Measurements from ENCODE around the gene CNOT6.

- TF ChIP-seq CTCF (IDR thresholded peaks at IDR 0.05) (no peak), POLR2A (IDR thresholded peaks at IDR 0.05) (no peak), EP300 (IDR thresholded peaks at IDR 0.05) (no peak)
These were observed 22.3 kb downstream of the CNOT6 start for GRCh38 chr5:180516440-180516839.

Data from suprapubic skin (tissue), 3 donors.